ENCODE data around the gene AOAH.

- no peak for TF ChIP-seq POLR2A (IDR thresholded peaks at IDR 0.05)
- TF ChIP-seq CTCF (IDR thresholded peaks at IDR 0.05) = no peak
- no peak for TF ChIP-seq POLR2AphosphoS5 (IDR thresholded peaks at IDR 0.05; ENCODE audit: insufficient read depth in 1 of 2, low read depth in 1 of 2)
These were observed 227.7 kb downstream of the AOAH start for GRCh38 chr7:36496576-36496975.
